Neuronal stem cell (in vitro differentiated cells): ENCODE measurements around the gene CD40.
A peak's percentile ranks its signal among the peaks of the same experiment; 100 is the strongest.

Experiments
- DNase-seq: peaks from one replicate; pipeline ENCODE4 v3.0.0-alpha.2; 2013; ENCODE audit warnings: low spot score
- H2AFZ ChIP-seq: one replicate; pipeline ENCODE4 v1.6.1; 2013; ENCODE audit warnings: mild to moderate bottlenecking, low read length, inconsistent platforms
- H2AK5ac ChIP-seq: 2 replicates; pipeline ENCODE4 v1.6.1; 2013; ENCODE audit warnings: low read depth, mild to moderate bottlenecking, inconsistent platforms, low read length, moderate library complexity, mixed read lengths
- H2BK120ac ChIP-seq: 2 replicates; pipeline ENCODE4 v1.6.1; 2013; ENCODE audit warnings: low read depth, mild to moderate bottlenecking, inconsistent platforms, low read length, moderate library complexity, mixed read lengths
- H2BK12ac ChIP-seq: one replicate; pipeline ENCODE4 v1.6.1; 2013; ENCODE audit warnings: low read length, inconsistent platforms
- H2BK15ac ChIP-seq: 2 replicates; pipeline ENCODE4 v1.6.1; 2013; ENCODE audit warnings: mild to moderate bottlenecking, low read length, inconsistent platforms, mixed read lengths
- H2BK5ac ChIP-seq: one replicate; pipeline ENCODE4 v1.6.1; 2013; ENCODE audit warnings: inconsistent platforms, mild to moderate bottlenecking, low read length, moderate library complexity
- H3K14ac ChIP-seq: one replicate; pipeline ENCODE4 v1.6.1; 2013; ENCODE audit warnings: low read length, inconsistent platforms
- H3K18ac ChIP-seq: 2 replicates; pipeline ENCODE4 v1.6.1; 2013; ENCODE audit warnings: low read length, inconsistent platforms
- H3K23ac ChIP-seq: 2 replicates; pipeline ENCODE4 v1.6.1; 2013; ENCODE audit warnings: low read depth, mild to moderate bottlenecking, mixed read lengths, low read length, inconsistent platforms; ENCODE audit not compliant: poor library complexity
- H3K27ac ChIP-seq: replicated peaks from 3 replicates; pipeline ENCODE4 v1.5.1; 2013; ENCODE audit warnings: low read length, inconsistent platforms
- H3K27me3 ChIP-seq, 3 experiments: 2 replicates each; pipeline ENCODE4 v1.6.1; 2013; ENCODE audit warnings: low read length in 3 of 3, mild to moderate bottlenecking in 2 of 3, inconsistent platforms in 1 of 3, low read depth in 1 of 3, mixed read lengths in 1 of 3, moderate library complexity in 1 of 3; ENCODE audit not compliant: control insufficient read depth in 3 of 3, insufficient read depth in 3 of 3
- H3K36me3 ChIP-seq, 2 donors: replicated peaks in 1 of 2; 2 replicates each; pipeline ENCODE4 v1.6.1; 2013; ENCODE audit warnings: low read length in 2 of 2; ENCODE audit not compliant: control insufficient read depth in 2 of 2, insufficient read depth in 2 of 2
- H3K4ac ChIP-seq: 2 replicates; pipeline ENCODE4 v1.6.1; 2013; ENCODE audit warnings: inconsistent platforms, mild to moderate bottlenecking, low read length, moderate library complexity
- H3K4me1 ChIP-seq, 2 donors: 1 replicate in 1 of 2; 2 replicates in 1 of 2; pipeline ENCODE4 v1.6.1; 2013; ENCODE audit warnings: low read length in 2 of 2, low read depth in 1 of 2; ENCODE audit not compliant: control insufficient read depth in 2 of 2, insufficient read depth in 1 of 2
- H3K4me2 ChIP-seq: one replicate; pipeline ENCODE4 v1.6.1; 2013; ENCODE audit warnings: mild to moderate bottlenecking, low read length, inconsistent platforms; ENCODE audit not compliant: insufficient read depth, poor library complexity, severe bottlenecking
- H3K4me3 ChIP-seq, 2 donors: 2 replicates each; pipeline ENCODE4 v1.5.1; 2013; ENCODE audit warnings: low read length in 2 of 2, mild to moderate bottlenecking in 2 of 2, inconsistent platforms in 1 of 2, moderate library complexity in 1 of 2
- H3K79me1 ChIP-seq: one replicate; pipeline ENCODE4 v1.6.1; 2013; ENCODE audit warnings: low read depth, mild to moderate bottlenecking, inconsistent platforms, low read length, moderate library complexity
- H3K9ac ChIP-seq: one replicate; pipeline ENCODE4 v1.6.1; 2013; ENCODE audit warnings: mild to moderate bottlenecking, low read depth, low read length, inconsistent platforms; ENCODE audit not compliant: poor library complexity
- H3K9me3 ChIP-seq, 2 donors: replicated peaks in 1 of 2; 2 replicates each; pipeline versions ENCODE3 to v1.6.1; 2013; ENCODE audit warnings: low read length in 2 of 2, mild to moderate bottlenecking in 2 of 2, inconsistent platforms in 1 of 2, low read depth in 1 of 2, mixed read lengths in 1 of 2, moderate library complexity in 1 of 2; ENCODE audit not compliant: control insufficient read depth in 2 of 2, insufficient read depth in 1 of 2
- H4K8ac ChIP-seq: one replicate; pipeline ENCODE4 v1.6.1; 2013; ENCODE audit warnings: low read depth, mild to moderate bottlenecking, inconsistent platforms, low read length, moderate library complexity
- H4K91ac ChIP-seq: one replicate; pipeline ENCODE4 v1.6.1; 2013; ENCODE audit warnings: low read length, low read depth, mild to moderate bottlenecking, inconsistent platforms; ENCODE audit not compliant: poor library complexity
- WGBS, 2 donors: extraction: QIAGEN DNeasy Blood & Tissue Kit; methylation state at CpG; one replicate each; pipeline ENCODE4 v1.1.7; 2013; ENCODE audit warnings: missing lambda C conversion rate in 2 of 2, mixed read lengths in 1 of 2; ENCODE audit not compliant: insufficient read length in 2 of 2, insufficient replicate concordance in 1 of 2; ENCODE audit errors: extremely low coverage in 2 of 2; 5-methylcytosine and 5-hydroxymethylcytosine counted together

The CD40 gene

GRCh38 chr20:46175127-46175494 is 57.0 kb downstream of the CD40 start:
- peak overlapping the region; percentile 6 for H3K18ac ChIP-seq
- no peak overlapping the region for H3K23ac ChIP-seq
- H2BK120ac ChIP-seq: no peak overlapping the region
- no peaks in the 10 kb centered on the region for H3K36me3 ChIP-seq
- no peak overlapping the region for H3K14ac ChIP-seq
- no peaks in the 10 kb centered on the region for H3K9me3 ChIP-seq
- no peak overlapping the region for H2AFZ ChIP-seq
- no peak overlapping the region for H2BK15ac ChIP-seq
- no peak overlapping the region for H4K8ac ChIP-seq
- H4K91ac ChIP-seq: no peak overlapping the region
- no peaks in the 10 kb centered on the region for H3K79me1 ChIP-seq
- peak overlapping the region in 1 of 2 donors; percentile 68 for H3K4me3 ChIP-seq
- H2AK5ac ChIP-seq: no peak overlapping the region
- DNase-seq: no peak
- WGBS, 2 donors: no CpG with 5 or more reads among the region's 4 CpGs
- H3K27ac ChIP-seq: no peak overlapping the region
- H3K4me2 ChIP-seq: peak overlapping the region; percentile 34
- no peak overlapping the region for H2BK12ac ChIP-seq
- H3K4me1 ChIP-seq: peaks cover 0 to 7% of the 10 kb centered on the region in 2 donors
- H2BK5ac ChIP-seq: no peak overlapping the region
- no peak overlapping the region for H3K9ac ChIP-seq
- H3K4ac ChIP-seq: no peak overlapping the region
- peaks cover 3 to 71% (median 29%) of the 10 kb centered on the region in 3 experiments for H3K27me3 ChIP-seq

DNA sequence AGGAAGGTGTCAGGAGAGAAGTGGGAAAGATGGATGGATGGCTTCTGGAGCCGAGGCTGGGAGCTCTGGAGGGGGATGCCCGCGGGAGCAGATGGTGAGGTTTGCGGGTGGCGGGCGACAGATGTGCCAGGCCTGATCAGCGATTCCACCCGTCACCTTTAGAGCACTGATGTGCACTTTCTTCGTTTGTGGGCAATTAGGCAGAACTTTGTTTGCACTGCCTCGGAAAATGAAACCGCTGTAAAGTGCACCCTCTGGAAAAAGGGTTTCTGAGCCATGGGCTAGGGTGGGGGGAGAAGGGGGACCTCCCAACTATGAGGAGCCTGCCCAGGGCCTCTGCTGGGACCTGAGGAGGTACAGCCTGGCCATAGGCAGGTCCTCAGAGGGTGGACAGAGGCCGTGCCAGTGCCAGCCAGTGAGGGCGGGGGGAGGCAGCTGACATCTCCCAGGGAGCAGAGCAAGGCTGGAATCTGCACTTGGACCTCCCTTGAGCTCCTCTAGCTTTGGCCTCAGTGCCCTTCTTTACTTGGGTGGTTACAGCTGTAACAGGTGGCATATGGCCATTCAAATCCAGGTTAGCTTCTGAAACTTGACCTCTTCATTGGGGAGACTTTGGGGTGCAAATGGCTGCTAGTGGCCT is 58.7 kb downstream of the CD40 start:
- no peak for DNase-seq
- Histone ChIP-seq H2BK5ac (no peak overlapping the region), H3K27me3 (peaks cover 3 to 66% (median 29%) of the 10 kb centered on the region in 3 experiments), H3K4me1 (peaks cover 0 to 7% of the 10 kb centered on the region in 2 donors), H4K91ac (no peak overlapping the region), H3K23ac (no peak overlapping the region), H3K4me3 (no peak overlapping the region), H2BK15ac (no peak overlapping the region), H3K79me1 (no peaks in the 10 kb centered on the region), H3K36me3 (no peaks in the 10 kb centered on the region), H2AK5ac (peak overlapping the region; percentile 5), H3K4ac (no peak overlapping the region), H2BK120ac (no peak overlapping the region), H3K14ac (no peak overlapping the region), H3K9me3 (no peaks in the 10 kb centered on the region), H3K18ac (no peak overlapping the region), H2BK12ac (no peak overlapping the region), H2AFZ (no peak overlapping the region), H3K27ac (no peak overlapping the region), H3K9ac (no peak overlapping the region), H4K8ac (no peak overlapping the region), H3K4me2 (no peak overlapping the region)
- WGBS, 2 donors: no CpG with 5 or more reads among the region's 13 CpGs

DNA sequence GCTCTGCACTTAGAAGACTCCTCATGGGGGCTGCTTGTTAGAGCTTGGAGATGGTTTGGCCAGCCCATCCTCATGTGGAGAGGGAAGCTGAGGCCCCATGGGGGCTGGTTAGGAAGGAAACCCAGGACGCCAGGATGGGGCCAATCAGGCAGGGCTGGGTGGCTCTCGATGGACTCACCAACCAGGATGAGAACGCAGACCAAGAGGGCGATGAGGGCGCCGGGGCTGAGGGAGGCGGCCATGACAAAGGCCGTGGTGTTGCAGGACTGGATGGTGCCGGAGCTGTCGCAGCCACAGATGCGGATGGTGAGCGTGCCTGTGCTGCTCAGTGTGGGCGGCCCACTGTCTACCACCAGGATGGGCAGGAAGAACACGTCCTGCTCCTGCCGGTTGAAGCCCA is 59.7 kb downstream of the CD40 start:
- Histone ChIP-seq H4K8ac (no peak overlapping the region), H2BK15ac (peak overlapping the region; percentile 73), H2AK5ac (peak overlapping the region; percentile 53), H3K9me3 (no peaks in the 10 kb centered on the region), H2BK120ac (no peak overlapping the region), H4K91ac (no peak overlapping the region), H3K4me3 (peak overlapping the region in 1 of 2 donors; percentile 29), H3K4me1 (peaks cover 0 to 7% of the 10 kb centered on the region in 2 donors), H2AFZ (no peak overlapping the region), H2BK12ac (peak overlapping the region; percentile 4), H3K14ac (peak overlapping the region; percentile 60), H3K27ac (no peak overlapping the region), H3K79me1 (no peaks in the 10 kb centered on the region), H3K4ac (no peak overlapping the region), H3K27me3 (peaks cover 3 to 62% (median 24%) of the 10 kb centered on the region in 3 experiments), H3K36me3 (no peaks in the 10 kb centered on the region), H3K9ac (peak overlapping the region; percentile 2), H3K4me2 (no peak overlapping the region), H2BK5ac (no peak overlapping the region), H3K23ac (peak overlapping the region; percentile 68), H3K18ac (peak overlapping the region; percentile 44)
- no peak for DNase-seq
- no CpG with 5 or more reads among the region's 15 CpGs for WGBS, 2 donors

GRCh38 chr20:46178891-46179290 is 60.8 kb downstream of the CD40 start:
- Histone ChIP-seq H2BK5ac (no peak overlapping the region), H2AK5ac (no peak overlapping the region), H4K91ac (no peak overlapping the region), H3K27ac (no peak overlapping the region), H3K79me1 (no peaks in the 10 kb centered on the region), H4K8ac (no peak overlapping the region), H2AFZ (no peak overlapping the region), H3K36me3 (no peaks in the 10 kb centered on the region), H3K4me1 (peaks cover 0 to 7% of the 10 kb centered on the region in 2 donors), H3K9me3 (no peaks in the 10 kb centered on the region), H3K14ac (no peak overlapping the region), H2BK120ac (no peak overlapping the region), H2BK15ac (no peak overlapping the region), H3K9ac (no peak overlapping the region), H3K27me3 (peaks cover 2 to 51% (median 14%) of the 10 kb centered on the region in 3 experiments), H2BK12ac (no peak overlapping the region), H3K4me3 (no peak overlapping the region), H3K4me2 (no peak overlapping the region), H3K4ac (no peak overlapping the region), H3K23ac (no peak overlapping the region), H3K18ac (no peak overlapping the region)
- no CpG with 5 or more reads among the region's 8 CpGs for WGBS, 2 donors
- DNase-seq: no peak
